Islet precursor cell (in vitro differentiated cells): ENCODE measurements around the gene STOML1.

ENCODE experiments used
- DNase-seq: peaks from one replicate; pipeline ENCODE4 v3.0.0-alpha.2; 2018

The STOML1 gene

GRCh38 chr15:73959012-73959581, 33.0 kb downstream of the STOML1 start:
- DNase-seq = peak; percentile 36

- peak; percentile 12 for DNase-seq
Measured at GRCh38 chr15:73957785-73958184, 34.3 kb downstream of the STOML1 start.

GRCh38 chr15:73957276-73957675, 34.8 kb downstream of the STOML1 start:
- peak; percentile 45 for DNase-seq

GRCh38 chr15:73956743-73957135, 35.4 kb downstream of the STOML1 start:
- DNase-seq = peak; percentile 54

- DNase-seq = peak; percentile 38
Measured at GRCh38 chr15:73955861-73956742, 36.0 kb downstream of the STOML1 start.

- DNase-seq = peak; percentile 49
Measured at GRCh38 chr15:73955326-73955725, 36.8 kb downstream of the STOML1 start.

- DNase-seq = no peak
Measured at GRCh38 chr15:73954188-73955145, 37.6 kb downstream of the STOML1 start.

- DNase-seq = no peak
Measured at GRCh38 chr15:73952913-73953750, 39.0 kb downstream of the STOML1 start.

- DNase-seq = no peak
Measured at GRCh38 chr15:73952171-73952912, 39.8 kb downstream of the STOML1 start.

GRCh38 chr15:73951601-73952000, 40.5 kb downstream of the STOML1 start:
- no peak for DNase-seq

- DNase-seq = peak; percentile 98
Measured at GRCh38 chr15:73950831-73951561, 41.1 kb downstream of the STOML1 start.

GRCh38 chr15:73950479-73950830, 41.6 kb downstream of the STOML1 start:
- DNase-seq = peak; percentile 57

- no peak for DNase-seq
Measured at GRCh38 chr15:73949496-73949895, 42.6 kb downstream of the STOML1 start.

- DNase-seq = no peak
Measured at GRCh38 chr15:73948982-73949381, 43.1 kb downstream of the STOML1 start.

- peak; percentile 31 for DNase-seq
Measured at GRCh38 chr15:73948396-73948795, 43.7 kb downstream of the STOML1 start.

- peak; percentile 49 for DNase-seq
Measured at GRCh38 chr15:73947651-73948050, 44.4 kb downstream of the STOML1 start.

- DNase-seq = peak; percentile 53
Measured at GRCh38 chr15:73946795-73947370, 45.2 kb downstream of the STOML1 start.

GRCh38 chr15:73946046-73946721, 45.9 kb downstream of the STOML1 start:
- DNase-seq = peak; percentile 51

- DNase-seq = no peak
Measured at GRCh38 chr15:73945130-73945508, 47.0 kb downstream of the STOML1 start.
